ENCODE measurements around the gene TRMT2A.
A peak's percentile ranks its signal among the peaks of the same experiment; 100 is the strongest.
"Not testable (repeated sequence)": the region's sequence is repeated elsewhere in the genome, so short reads cannot be mapped to it uniquely, and the experiment has no call there.

TRMT2A gene, protein sequence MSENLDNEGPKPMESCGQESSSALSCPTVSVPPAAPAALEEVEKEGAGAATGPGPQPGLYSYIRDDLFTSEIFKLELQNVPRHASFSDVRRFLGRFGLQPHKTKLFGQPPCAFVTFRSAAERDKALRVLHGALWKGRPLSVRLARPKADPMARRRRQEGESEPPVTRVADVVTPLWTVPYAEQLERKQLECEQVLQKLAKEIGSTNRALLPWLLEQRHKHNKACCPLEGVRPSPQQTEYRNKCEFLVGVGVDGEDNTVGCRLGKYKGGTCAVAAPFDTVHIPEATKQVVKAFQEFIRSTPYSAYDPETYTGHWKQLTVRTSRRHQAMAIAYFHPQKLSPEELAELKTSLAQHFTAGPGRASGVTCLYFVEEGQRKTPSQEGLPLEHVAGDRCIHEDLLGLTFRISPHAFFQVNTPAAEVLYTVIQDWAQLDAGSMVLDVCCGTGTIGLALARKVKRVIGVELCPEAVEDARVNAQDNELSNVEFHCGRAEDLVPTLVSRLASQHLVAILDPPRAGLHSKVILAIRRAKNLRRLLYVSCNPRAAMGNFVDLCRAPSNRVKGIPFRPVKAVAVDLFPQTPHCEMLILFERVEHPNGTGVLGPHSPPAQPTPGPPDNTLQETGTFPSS

DNA sequence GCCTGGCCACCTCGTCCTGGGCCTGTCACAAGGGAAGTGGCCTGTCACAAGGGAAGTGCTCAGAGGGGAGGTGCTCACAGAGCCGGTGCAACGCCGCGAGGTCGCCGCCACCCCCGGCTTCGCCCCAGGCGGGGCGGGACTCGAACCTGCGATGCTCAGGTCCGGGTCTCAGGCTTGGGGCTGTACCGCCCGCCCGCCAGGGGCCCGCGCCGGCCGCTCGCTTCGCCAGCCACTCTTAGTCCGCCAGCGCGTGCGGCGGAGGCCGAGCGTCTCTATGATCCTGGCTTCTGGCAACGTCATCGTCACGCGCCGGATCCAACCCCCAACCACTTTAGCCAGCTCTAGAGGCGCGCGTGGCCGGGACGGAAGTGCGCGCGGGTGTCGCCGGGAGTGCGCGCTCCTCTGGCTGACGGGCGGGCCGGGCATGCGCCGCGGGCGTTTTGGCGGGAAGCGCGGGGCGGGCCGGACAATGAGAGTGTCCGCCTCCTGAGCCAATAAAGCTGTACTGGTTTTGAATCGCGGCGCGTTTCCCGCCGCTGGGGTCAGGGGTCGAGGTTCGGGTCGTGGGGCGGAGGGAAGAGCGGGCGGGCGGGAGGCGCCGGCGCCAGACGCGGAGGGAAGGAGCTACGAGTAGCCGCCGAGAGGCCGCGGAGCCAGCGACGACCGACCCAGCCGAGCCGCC lies at the start of gene TRMT2A:
TRMT2A (minus strand) TSS at position 276 of the 682 bp plus-strand sequence. CDS start 320 bp downstream, outside the sequence.
- peak; percentile 97 for DNase-seq

DNA sequence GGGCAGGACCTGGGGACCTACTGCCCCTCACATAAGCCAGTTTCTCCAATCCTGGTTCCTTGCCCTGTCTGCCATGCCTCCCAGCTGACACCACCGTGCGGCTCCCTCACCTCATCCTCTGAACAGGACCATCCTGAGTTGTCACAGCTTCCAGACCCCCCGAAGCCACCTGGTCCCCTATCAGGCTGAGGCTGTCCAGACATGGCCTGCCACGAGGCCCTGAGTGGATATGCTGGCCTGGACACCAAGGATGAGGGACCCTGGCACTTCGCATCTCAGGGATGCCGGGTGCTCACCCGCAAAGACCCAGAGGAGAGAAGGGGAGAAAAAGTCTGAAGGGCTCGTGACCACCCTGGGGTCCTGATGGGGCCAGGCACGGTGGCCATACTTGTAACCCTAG lies 49.7 kb upstream of the TRMT2A start:
- no peak for DNase-seq

DNA sequence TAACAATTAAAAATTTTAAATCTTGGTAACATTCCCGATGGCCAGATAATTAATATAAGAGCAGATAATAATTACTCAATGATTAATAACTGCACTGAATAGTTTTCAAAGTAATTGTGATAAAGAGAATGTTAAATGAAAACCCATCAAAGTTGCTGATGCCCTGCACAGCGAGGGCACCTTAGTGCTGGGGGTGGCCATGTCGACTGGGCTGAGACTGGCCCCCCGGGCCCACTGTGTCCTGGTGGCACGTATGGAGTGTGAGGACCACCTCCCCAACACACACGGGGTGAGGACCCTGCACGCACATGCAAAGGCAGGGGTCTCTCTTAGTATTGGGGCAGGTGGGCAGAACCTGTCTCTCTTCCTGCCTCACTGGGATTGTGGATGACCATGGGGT lies 48.9 kb upstream of the TRMT2A start:
- no peak for DNase-seq

DNA sequence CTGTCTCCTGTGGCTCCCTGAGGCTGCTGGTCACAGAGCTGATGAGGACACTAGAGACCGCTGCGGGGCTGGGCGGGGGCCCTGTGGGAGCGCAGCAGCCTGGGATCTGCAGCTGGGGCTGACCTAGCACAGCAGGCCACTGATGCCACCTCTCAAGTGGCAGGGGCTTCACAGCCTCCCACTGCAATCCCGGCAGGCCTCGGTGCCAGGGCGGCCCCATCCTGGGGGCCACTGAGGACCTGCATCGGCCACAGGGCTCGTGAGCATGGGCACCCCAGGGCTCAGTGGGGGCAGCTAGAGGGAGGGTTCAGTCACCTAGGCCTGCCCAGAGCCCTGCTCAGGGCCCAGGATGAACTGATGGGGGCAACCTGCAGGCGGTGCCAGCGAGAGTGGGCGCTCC lies 48.4 kb upstream of the TRMT2A start:
- no peak for DNase-seq

DNA sequence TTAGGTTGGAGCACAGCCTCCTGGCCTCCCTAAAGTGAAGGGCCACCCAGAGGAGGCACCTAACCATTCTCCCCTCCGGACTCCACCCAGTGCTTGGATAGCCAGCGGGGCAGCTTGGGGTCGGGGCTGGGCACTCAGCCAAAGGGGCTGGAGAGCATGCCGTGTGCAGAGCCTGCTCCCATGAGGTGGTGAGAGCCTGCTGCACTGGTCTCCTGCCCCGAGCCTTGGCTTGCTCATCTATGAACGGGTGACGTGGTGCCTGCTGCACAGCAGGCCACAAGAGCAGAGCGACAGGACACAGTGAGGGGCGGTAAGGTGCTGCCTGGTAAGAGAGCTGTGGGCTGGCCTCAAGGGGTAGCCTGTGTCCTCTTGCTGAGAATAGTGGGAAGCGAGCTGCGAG lies 47.8 kb upstream of the TRMT2A start:
- DNase-seq: no peak

DNA sequence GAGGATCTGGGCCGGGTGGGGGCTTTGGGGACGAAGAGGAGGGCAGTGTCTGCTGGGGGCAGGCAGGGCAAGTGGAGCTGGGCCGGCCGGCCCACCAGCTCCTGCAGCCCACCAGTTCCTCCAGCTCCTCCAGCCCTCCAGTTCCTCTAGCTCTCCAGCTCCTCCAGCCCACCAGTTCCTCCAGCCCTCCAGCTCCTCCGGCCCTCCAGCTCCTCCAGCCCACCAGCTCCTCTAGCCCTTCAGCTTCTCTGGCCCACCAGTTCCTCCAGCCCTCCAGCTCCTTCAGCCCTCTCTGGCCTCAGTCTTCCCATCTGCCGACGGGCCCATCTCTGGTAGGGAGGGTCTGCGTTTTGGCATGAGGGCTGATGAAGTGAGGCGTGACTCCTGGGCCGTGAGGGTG lies 43.0 kb upstream of the TRMT2A start:
- DNase-seq: no peak

DNA sequence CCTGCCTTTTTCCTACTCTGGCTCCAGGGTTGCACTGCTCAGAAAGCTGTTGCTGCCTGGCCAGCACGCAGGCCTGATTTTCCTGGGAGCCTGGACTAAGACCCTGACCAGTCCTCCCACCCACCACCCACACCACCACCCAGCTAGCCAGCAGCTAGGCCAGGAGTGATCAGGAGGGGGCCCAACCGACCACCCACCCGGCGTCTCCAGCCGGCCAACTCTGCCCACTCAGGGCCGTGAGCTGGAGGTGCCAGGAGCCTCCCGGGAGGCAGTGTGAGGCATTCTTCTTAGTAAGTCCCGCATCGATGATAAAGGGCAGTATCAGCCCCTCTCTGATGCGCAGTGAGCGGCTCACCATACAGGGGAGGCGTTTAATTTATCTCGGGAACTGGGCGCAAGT lies 42.5 kb upstream of the TRMT2A start:
- DNase-seq: not testable (repeated sequence)

DNA sequence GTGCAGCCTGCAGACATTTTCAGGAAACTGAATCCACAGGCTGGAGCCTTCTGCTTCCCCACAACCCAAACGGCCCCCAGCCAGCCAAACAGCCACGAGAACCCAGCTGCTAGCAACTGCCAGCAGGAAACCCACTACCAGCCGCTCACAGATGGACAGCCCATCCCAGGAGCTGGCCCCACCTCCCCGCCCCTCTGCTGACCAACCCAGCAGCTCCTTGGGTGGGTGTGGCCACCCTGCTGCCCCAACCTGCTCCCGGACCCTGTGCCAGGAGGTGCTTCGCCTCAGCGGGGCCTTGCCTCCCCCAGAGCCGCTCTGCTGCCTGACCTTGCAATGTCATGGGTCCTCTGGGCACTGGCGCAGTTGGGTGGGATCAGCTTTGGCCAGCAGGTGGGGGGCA lies 42.0 kb upstream of the TRMT2A start:
- no peak for DNase-seq

DNA sequence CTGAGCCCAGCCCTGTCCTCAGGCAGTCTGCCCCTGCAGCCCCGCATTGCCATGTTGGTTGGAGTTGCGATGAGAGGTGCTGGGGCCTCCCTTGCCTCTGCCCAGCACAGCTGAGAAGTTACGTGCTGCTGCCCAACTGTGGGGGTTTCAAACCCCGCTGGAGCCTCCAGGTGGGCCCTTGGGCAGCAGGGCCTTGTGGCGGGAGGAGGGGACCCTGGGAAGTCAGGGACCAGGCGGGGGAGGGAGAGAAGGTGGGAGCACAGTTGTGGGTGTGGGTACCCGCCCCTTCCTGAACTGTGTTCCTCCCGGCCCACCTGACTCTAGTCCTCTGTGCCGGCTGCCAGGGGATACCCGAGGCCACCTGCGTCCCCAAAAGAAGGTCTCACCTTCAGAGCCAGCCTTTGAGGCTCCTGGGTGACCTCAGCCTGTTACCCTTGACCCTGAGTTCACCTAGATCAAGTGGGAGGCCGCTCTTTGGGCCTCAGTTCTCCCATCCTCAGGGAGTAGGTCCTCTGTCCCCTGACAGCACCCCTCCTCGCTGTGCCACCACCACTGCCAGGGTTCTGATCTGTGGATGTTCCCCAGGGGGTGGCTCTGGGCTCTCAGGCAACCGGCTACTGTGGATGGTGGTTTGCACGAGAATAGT lies 41.5 kb upstream of the TRMT2A start:
- no peak for DNase-seq

DNA sequence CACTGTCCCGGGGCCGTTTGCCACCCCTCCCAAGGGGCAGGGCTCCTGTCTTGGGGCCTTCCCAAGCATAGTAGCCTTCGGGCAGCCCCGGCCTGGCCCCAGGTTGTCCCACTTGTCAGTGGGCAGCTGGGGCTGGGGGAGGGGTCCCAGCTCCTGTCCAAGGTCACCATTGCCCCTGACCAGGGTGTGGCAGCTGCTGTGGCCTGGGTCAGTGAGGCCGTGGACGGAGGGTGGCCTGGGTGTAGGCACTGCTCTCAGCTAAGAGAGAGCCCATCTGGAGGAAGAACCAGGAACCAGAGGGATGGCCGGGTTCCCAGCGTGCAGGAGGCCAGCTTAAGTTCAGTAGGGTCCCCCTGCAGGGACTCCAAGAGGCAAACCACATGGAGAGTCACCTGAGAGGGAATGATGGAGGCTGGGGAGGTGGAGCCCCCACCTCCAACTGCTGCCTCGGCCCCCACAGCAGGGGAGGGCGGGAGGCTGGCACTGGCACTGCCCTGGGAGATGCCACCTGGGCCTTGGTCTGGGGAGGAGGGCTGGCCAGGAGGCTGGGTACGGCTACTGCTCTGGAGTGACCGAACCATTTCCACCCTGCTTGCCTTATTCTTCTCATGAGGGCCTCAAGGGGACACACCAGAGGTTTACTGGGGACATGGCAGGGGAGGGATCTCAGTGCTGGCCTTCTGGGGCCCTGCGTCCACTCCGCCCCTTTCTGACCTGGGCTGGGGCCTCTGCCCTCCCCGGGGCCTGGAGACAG lies 40.6 kb upstream of the TRMT2A start:
- DNase-seq: no peak

DNA sequence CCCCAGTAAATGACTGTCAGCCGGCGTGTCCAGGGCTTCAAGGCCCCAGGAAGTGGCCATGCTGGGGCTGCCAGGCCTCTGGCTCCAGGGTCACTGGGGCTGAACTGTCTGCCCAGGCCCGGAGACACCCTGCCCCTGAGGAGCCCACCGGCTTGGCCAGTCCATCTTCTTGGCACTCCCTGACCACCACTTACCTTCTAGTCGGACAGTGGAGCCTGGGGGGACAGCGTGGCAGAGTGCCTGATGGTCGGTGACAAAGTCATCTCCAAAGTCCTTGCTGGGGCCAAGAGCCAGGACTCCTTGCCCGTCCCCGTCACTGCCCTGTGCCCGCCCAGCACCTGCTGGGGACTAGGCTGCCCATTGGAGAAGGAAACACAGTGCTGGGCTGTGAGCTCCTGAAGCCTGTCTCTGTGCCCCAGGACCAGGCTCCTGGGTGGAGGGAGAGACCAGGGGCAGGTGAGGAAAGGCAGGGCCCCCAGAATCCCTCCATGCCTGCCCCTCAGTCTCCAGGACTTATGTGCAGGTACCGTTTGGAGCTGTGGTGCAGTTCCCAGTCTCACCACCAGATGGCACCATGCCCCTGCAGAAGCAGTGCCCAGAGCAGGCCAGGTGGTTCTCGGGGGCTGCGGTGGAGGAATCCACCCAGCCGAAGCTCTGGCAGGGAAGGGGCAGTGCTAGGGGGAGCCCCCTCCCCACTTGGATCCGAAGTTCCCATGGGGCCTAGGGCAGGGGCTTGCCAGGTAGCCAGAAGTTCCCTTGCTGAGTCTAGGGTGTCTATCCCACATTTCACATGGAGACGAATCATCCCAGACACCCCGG lies 39.8 kb upstream of the TRMT2A start:
- peak; percentile 85 for DNase-seq

DNA sequence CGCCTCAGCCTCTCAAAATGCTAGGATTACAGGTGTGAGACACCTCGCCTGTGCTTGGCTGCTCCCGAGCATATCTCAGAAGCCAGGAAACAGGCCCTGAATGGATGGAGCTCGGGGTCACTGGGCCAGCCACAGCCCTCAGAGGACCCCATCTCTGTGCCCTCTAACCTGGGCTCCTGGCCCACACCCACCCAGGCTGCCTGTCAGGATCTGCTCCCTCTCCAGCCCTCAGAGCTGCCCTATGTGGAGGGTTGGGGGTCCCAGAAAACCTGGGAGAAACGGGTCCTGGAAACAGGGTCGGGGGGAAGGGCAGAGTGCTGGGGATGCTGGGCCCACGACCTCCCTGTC lies 39.0 kb upstream of the TRMT2A start:
- DNase-seq: no peak

DNA sequence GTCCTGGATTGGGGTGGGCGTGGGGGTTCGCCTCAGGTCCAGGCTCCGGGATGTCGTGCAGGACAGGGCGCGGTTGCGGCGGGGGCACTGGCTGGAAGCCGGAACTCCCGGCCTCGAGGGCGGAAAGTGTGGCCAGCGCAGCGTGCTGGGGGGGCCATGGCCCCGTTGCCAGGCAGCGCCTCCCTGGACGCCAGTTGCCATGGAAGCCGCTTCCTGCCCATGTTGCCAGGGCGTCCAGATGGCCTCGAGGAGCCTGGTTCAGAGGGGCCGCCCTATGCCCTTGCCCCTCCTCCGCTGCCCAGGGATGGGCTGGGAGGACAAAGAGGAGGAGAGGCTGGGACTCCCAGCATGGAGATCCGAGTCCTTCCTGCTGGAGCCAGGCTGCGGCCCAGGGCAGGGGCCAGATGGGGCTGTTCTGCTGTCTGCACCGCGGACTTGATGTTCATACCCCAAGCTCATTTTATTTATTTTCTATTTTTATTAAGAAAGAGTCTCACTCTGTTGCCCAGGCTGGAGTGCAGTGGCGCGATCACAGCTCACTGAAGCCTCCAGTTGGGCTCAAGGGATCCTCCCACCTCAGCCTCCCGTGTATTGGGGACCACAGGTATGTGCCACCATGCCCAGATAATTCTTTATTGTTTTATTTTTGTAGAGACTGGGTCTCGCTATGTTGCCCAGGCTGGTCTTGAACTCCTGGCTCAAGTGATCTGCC lies 38.5 kb upstream of the TRMT2A start:
- no peak for DNase-seq

DNA sequence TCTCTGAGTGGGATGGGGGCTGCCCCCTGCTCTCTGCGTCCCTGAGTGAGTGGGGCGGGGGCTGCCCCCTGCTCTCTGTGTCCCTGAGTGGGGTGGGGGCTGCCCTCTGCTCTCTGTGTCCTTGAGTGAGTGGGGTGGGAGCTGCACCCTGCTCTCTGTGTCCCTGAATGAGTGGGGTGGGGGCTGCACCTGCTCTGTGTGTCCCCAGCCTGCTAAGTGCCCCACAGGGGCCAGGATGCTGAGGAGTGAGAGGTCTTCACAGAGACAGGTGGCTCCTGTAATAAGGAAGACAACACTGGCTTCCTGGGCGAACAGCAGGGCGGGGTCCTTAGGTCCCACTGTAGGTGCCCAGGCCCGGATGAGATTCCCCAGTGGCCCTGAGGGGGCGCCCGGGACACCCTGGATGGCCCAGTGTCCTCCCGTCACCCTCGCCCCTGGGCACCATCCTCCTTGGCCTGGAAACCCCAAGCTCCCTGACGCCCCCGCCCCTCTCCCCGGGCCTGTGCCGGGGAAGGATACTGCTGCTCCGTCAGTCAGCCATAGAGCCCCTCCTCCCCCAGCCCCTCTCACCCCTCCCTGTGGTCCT lies 37.7 kb upstream of the TRMT2A start:
- DNase-seq: no peak

DNA sequence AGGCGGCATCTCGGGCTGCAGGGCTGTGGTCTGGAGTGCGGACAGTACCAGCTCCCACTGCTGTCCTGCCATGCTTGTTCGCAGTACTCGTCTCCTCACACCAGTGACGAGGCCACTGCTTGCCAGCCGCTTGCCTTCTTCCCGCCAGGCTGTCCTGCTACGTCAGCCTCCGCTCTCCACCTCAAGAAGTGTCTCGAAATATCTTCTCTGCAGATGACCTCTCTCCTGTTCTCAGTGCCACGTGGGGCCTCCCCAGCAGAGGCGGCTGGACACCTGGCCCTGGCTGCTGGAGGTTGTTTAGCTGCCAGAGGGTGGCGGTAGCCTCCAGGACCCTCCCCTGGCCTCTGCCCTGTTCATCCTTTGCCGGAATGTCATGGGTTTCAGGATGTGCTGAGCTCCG lies 36.9 kb upstream of the TRMT2A start:
- DNase-seq: no peak

DNA sequence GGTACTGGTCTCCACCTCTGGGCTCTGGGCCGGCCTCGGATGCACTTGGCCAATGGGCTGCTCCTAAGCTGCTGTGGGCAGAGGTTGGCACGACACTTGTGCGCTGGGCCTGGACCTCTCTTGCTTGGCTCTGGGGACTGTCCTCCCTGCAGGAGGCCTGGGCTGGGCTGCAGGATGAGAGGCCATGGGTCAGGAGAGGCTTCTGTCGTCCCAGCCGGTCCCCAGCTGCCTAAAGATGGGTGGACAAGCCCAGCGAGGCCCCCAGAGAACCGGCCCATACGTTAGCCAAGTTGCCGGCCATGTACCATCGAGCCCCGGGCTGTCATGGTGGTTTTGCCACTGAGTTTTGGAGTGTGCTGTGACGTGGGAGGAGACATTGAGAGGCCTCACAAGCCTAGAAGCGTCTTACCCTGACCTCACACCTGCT lies 35.5 kb upstream of the TRMT2A start:
- no peak for DNase-seq

DNA sequence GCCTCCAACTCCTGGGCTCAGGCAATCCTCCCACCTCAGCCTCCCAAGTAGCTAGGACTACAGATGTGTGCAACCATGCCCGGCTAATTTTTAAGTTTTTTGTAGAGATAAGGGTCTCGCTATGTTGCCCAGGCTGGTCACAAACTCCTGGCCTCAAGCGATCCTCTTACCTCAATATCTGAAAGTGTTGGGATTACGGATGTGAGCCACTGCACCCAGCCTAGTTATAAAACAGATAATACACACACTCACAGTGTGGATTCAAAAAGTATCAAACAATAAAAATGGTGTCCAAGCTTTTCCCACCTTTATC lies 34.2 kb upstream of the TRMT2A start:
- no peak for DNase-seq

DNA sequence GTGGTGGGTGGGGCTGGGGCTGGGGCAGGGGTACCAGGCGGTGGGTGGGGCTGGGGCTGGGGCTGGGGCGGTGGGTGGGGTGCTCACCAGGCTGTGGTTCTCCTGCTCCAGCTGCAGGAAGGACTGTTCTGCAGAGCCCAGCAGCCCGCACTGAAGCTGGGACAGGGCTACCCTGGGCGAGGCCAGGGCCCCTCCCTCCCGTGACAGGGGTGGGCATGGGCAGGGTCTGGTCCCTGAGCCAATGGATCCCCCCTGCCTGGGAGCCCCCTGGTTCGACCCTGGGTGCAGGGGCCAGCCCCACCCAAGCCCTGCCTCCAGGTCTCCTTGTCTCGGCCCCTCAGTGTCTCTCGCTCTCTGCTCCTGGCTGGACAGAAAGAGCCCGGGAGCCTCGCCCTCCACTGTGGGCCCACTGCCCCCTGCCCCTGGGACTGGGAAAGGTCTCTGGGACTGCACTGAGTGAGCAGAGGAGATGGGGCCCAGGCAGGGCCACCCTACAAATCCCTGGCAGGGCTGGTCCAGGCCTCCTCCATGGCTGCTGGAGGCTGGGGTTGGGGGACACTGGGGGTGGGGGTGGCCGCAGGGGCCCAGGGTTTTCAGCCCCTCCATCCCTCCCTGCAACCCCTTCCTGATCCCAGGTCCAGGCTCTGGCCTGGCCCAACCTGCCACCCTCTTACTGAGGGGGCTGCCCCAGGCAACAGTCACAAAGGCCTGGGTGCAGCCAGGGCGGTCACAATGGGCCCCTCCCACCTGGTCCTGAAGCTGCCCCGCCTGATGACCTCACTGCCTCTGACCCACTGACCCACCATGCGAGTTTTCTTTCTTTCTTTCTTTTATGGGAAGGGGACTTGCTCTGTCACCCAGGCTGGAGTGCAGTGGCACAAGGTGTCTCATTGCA lies 33.6 kb upstream of the TRMT2A start, which contains the start of gene CCDC188:
CCDC188 (minus strand) TSS at position 675 of the 895 bp plus-strand sequence; CDS start at position 606, 69 bp downstream.
- no peak for DNase-seq
